ENCODE data around the gene ADAMTS17. TPM values are rescaled to one million over a fixed set of nuclear protein-coding genes. Genes with fewer than 3 reads are reported as not detected.

The ADAMTS17 gene
- polyA plus RNA-seq, 5 donors, result 1.9 to 4.1 (median 3.0) TPM

DNA sequence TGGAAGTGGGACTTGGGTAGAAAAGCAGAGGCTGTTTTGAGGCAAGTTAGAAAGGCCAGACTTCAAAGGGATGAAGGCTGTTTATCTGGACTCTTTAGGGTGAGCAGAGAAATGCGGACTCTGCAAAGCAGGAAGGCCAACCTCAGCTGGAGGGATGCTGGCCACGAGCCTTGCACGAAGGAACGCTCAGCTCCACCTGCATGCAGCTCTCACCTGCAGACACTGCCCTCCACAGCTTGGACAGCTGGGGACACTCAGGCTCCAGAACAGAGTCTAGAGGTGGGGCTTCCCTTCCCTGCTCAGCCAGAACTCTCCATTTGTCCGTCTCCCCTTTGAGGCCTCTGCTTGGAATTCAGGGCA is 229.7 kb downstream of the ADAMTS17 start:
- DNase-seq, result no peak

DNA sequence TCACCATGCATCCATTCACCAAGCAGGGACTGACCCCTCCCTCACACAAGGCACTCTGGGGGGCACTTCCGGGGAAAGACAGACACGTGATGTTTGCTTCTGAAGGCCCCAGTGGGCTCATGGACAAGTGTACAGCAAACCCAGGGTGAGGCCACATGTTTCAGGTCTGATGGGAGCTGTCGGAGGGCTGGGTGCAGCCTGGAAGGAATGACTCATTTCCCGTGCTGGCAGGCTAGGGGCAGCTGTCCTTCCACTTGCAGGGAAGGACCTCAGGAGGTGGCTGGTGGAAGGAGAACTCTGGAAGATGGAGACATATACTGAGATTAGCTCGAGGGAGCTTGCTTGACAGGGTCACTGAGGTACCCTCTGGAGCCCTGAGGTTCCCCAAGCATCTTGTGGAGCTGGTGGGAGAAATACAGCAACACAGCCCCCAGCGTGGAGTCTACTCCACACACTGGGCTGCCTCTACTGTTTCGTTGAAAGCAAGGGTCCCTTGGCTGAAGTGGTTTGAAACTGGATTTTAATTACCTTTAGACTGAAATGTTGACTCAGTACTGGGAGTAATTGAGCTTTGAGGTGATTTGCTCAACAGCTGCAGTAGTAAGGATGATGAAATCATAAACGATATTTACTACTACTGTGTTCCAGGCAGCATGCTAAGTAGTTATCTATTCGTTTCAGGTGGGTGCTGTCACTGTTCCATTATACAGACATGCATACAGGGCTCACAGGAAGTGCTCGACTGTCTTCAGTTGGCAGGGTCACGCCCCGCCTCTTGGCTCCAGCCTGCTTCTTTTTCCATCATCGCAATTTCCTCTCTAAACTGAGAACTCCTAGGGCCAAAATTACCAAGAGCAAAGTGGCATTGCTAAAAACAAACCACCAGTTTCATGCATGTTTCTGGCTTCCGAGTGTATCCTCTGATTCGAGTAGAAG is 230.4 kb downstream of the ADAMTS17 start:
- DNase-seq, result no peak

DNA sequence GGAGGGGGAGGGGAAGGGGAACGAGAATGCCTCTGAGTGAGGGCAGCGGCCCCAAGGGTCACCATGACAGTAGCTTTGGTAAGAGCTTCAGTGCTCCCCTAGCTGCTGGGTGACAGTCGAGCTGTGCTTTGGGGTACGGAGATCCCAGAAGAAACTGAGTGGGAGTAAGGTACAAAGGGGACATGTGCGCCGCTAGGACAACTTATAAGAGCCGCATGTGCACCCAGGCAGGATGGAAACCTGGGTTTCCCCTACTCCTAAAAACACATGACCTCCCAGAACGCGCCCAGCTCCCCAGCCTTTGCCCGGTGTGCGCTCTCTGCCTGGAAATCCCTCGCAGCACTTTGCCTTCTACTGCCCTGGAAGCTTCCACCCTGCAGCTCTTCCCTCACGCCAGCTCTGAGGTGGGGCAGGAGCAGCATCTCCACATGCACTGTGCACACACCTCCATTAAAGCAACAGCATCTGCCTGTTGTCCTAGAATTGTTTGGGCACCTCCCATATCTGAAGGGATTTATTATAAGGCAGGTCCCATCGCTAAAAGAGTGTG is 232.2 kb downstream of the ADAMTS17 start:
- no peak for DNase-seq

DNA sequence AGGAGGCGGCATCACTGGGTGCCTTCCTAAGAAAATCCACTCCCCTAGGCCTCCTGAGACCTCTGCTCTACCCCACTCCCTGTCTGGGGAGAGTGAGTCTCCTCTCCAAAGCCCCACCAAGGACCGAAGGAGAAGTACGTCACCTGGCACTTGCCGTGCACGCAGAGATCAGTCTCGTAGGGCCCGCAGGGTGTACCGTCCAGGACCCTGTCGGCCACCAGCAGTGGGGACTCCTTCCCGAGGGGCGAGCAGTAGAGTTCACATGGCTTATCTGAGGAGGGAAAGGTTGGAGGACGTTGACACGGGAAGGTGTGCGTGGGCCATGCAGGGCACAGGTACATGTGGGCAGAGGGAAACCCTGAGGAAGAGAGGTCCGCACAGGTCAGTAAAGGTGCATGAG is 232.9 kb downstream of the ADAMTS17 start:
- no peak for DNase-seq

DNA sequence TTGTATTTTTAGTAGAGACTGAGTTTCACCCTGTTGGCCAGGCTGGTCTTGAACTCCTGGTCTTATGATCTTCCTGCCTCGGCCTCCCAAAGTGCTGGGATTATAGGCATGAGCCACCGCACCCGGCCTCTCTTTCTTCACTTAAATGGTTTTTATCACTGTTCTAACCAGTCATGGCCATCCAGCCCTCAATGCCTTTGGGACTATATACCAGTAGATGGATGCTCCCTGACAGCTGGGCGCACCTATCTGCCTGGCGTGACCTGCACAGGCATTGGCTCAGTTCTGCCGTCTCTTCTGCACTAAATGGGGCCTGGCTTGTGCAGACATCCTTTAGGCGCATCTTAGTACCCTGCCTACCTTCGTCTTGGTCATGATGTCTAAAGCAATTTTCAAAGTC is 233.4 kb downstream of the ADAMTS17 start:
- no peak for DNase-seq

DNA sequence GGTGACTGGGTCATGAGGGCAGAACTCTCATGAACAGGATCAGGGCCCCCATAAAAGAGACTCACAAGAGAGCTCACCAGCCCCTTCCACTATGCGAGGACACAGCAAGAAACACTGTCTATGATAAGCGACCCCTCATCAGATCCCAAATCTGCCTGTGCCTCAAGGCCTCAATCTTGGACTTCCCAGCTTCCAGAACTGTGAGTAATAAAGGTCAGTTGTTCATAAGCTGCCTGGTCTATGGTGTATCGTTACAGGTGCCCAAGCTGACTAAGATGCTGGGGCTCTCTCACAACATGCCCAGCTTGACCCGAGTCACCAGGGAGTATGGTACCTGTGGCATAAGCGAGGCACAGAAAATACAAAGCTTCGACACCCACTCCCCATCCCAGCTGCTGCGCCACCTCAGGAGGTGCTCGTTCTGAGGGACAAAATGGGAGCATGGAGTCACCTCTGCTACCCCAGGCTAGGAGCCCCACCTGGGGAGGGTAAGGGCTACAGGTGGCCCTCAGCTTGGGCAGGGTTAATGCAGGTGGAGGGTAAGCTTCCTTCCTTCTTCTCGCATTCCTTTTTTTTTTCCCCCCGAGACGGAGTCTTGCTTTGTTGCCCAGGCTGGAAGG is 234.1 kb downstream of the ADAMTS17 start:
- DNase-seq, result no peak

DNA sequence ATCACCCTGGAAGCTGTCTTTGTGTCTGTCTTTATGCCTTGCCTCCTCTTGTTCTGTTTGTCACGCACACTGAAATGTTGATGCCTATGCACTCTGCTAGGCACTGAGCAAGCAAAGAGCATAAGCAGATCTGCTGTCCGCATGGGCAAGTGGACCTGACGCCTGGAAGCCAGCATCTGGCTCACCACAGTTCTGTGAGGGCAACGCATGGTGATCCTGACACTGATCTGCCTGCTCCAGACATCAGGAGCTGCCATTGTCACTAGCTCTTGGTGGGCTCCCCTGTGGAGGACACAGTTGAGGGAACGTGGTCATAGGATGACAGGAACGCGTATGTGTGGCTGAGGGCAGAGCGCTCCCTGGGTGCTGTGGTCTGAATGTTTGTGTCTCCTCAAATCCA is 234.6 kb downstream of the ADAMTS17 start:
- DNase-seq, result no peak

DNA sequence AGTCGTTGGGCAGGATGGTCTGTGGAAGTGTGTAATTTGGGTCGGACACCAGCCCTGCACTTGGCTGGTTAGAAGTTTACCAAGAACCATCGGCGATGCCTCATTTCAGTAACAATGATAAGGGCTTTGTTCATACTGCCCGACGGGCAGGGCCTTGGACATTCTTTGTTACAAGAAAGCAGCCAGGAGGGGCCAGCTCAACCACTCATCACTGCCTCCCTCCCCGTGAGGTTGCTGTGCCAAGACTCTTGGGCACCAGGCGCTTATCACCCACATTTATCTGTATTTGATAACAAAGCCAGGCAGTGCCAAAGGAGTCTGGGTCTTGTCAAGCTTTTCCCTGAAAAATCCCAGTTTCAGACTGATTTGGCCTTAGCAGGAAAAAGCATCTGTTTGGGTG is 235.0 kb downstream of the ADAMTS17 start:
- DNase-seq, result no peak

DNA sequence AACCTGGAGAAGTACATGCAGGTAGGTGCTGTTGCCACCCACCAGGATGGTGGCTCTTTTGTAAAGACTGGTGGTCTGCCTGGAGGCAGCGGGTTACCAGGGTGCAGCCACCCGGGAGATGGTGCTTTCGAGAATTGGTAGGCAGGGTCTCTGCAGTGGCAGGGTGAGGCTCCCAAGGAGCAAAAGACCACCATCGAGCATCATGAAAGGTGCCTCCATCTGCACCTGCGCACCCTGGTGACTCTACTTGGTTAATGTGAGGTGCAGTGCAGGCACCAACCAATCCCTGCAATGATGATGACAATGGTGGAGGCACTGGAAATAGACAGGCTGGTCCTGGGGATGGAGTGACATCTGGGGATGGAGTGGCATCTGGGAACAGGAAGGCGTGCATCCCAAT is 236.7 kb downstream of the ADAMTS17 start:
- DNase-seq, result no peak

DNA sequence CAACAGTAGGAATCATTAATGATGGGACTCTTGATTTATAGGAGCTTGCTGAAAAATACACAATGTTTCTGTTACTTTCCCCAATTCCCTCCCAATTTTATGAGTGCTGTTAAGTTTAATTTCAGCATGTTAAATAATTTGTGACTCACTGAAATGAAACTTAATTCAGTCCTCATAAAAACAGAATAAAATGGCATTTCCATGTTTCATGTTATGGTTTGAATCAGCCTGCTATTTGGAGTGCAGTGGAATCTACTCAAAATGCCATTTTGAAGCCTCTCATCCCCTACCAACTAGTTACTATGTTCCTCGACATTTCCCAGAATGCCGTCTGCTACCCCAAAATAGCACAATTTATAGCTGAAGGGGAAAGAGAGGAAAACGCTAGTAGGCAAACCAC is 237.5 kb downstream of the ADAMTS17 start:
- DNase-seq, result no peak

DNA sequence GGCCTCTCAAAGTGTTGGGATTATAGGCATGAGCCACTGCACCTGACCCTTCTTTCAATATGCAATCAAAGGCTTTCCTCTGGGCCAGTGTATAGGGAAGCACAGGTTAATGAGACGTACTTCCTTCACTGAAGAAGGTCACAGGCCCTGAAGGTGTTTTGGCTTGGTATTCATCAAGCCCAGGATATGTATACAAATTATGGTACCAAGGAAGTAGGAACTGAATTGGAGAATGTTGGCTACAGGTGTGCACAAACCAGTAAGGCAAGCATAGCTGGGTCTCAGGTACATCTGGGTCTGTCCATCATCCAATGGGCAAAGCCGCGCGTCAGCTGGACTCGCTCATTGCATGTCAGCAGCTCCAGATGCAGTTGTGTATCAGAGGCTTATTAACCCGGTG is 237.9 kb downstream of the ADAMTS17 start:
- DNase-seq, result no peak

DNA sequence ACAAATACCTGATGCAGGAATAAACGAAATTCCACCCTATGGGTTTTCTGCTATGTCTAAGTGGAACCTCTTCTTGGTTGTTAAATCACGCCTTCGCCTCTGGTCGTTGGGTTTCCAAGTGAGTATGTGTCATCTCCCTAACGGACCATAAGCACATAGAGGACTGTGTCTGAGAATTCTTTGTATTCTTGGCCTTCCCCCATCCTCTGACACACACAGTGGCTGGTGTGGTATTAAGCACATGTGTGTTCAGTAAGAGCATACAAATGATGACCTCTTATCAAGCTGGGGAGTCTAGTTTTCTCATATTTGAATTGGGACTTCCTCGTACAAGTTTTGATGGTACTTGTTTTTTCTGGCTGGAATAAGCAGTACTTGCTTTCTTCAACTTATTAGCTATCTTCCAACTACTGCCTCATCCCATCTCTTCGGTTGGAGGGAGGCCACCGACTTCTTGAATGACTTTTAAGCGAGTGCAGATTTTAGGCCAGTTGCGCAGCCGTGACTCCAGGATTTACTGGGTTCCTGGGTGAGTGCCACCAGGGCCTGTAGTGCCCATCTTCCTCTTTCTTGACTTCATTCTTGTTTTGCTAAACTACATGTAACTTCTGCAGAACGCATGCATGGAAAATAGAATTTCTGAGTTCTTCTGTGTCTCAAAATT is 240.2 kb downstream of the ADAMTS17 start:
- DNase-seq, result no peak

DNA sequence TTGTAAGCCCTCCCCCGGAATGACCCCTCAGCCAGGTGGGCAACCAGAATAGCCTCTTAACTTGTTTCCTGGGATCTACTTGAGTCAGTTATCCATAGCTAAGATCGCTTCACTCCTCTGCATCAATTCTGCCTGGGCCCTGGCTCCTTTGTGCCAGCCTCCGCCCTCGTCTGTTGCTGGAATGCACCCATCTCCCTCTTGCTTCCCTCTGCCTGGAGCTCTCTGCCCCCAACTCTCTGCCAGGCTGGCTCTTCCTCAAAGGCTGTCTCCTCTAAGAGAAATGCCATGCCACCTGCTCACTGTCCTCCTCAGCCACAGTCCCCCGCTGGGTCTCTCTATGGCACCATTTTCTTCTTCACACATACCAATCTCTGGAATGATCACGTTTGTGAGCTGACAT is 240.8 kb downstream of the ADAMTS17 start:
- DNase-seq, result no peak

DNA sequence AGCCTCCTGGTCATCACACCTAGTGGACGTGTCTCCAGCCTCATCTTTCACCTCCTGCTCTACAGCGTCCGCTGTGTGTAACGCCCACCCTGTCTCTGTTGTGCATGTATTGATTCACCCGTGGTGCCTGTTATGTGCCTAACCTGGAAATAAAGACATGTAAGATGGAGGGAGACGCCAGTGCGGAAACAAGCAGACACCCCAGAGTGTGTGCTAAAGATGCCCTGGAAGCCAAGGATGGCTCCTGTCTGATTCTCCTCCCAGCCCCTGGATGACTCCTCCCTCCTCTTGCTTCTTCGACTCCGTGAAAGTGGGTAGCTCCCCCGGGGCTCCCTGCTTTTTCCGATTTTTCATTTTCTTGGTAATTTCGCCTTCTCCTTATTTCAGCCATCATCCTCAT is 241.8 kb downstream of the ADAMTS17 start:
- no peak for DNase-seq

DNA sequence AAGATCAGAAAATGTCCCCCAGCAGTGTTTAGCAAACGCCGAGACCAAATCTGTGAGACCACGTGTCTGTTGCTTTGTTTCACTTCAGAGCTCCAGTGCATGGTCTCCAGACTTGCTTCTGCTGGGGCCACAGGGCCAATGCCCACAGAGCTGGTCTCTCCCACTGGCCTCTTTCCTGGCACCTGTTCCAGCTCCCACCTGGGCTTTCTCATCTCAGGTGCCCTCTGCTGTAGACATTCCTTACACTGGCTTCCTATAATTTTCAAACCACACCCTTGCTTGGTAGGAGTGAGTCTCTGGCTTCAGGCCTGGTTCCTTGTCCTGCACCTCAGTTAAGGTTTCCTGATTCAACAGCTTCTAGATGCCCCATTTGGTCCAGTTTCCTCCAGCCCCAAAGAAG is 243.1 kb downstream of the ADAMTS17 start:
- no peak for DNase-seq

DNA sequence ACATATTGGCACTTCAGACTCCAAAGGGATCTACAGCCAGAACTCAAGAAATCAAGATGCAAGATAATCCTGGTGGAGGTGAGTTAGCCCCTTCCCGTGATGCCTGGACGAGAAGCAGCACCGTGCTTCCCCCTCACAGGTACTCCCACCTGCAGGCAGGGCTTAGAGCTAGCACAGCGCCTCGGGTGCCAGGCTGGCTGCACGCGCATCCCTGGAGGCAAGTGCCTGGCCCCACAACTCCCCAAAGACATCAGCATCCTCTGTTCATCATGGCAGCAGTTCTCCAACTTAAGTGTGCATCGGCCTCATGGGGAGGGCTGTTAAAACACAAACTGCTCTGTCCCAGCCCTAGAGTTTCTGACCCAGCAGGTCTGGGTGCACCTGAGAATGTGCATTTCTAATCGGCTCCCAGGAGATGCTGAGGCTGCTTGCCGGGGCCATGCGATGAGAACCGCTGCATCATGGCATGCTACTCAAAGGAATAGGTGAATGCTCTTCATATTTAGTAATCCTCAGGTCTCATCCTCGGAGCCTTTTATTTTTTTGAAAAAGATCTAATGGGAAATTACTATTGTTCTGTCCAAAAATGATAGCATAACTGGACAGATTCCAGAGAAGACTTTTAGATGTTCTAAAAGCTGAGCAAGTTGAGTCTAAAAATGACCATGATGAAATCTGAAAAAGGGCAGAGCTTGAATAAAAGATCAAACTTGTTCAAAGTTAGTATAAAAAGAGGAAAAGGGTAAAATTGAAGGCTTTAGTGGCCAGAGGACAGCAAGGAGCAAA is 244.2 kb downstream of the ADAMTS17 start:
- no peak for DNase-seq

DNA sequence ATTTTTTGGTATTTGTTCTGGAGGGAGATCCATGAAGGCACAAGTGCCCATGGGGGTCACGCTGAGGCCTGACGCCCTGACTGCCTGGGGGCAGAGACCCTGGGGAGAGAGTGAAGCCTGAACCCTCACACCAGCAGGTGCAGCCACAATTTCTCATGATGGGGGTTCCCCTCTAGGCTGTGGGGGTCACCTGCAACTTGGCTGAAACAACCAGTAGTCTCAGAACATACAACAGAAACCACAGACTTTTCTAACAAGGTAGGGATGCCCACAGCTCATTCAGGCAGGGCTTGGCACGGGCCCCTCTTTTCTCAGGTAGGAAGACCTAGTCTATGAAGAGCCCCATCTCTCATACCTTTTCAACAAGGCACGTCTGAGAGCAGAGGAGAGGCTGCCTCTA is 245.1 kb downstream of the ADAMTS17 start:
- no peak for DNase-seq

DNA sequence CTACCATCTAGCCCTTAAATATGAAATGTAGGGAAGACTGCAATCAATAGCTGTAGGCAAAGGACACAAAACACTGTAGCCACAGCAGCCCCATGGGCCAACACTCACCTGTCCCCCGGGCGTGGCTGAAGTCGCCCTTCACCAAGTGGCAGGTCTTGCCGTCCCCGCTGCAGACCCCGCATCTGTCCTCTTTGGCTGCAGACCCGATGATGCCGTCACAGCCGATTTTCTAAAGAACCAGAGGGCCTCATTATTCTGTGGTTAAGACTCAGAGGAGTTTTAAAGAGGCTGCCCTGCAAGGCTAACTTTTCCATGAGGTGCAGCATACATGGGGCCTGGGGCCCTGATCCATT is 245.6 kb downstream of the ADAMTS17 start:
- no peak for DNase-seq

DNA sequence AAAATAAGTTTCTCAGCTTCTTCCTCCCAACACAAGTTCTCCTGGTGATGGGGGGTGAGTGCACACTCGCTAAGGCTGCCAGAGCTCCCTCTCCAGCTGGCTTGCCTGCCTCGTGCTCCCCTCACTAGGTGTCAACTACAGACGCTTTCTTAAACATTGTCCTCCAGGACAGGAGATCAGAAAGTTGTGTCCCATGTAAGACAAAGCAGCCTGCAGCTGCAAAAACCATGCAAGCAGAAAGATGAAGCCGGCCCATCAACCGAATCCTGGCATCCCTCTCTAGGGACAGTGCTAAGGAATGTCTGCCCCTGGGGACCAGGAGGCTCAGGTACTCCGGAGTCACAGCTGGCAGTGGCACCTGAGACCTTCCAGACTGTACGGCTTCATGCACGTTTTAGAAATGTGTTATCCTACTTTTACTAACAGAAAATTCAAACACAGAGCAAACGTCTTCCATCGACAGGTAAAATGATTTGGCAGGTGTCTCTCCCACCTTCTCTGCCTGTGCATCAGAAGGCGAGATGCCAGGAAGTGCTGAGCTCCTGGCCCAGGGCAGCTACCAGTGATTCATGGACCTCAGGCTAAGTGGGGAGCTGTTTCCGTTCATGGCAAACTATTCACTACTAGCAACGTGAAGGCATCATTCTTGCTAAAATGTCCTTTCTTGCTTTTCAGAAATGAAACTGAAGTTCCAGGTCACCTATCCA is 246.1 kb downstream of the ADAMTS17 start:
- no peak for DNase-seq

DNA sequence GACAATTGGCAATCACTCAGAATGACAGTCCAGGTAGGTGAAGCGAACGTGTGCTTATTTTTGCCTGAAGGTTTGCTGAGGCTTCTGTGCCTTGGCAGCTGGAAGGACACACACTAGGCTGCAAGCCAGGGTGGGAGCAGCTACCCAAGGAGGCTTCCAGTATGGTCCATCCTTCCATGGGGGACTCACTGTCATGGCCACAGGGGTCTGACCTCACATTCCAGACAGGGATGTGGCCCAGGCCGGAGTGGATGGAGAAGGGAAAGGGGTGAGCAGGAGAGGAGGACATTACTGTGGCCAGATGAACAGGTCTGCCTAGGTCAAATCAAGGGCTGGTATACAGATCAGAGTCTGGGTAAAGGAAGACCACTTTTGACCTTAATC is 247.7 kb downstream of the ADAMTS17 start:
- no peak for DNase-seq

Data from right lung (tissue), 5 donors.